OCI-LY7 (cell line): ENCODE data around the gene CACNA1H. TPM values are rescaled to one million over a fixed set of nuclear protein-coding genes. Genes with fewer than 3 reads are reported as not detected.

Experiments
- BruUV-seq: library from RNA; stranded (reverse); fragments of 400-500 nt; replicated peaks from 2 replicates; lab custom pipeline; 2021; lab: Mats Ljungman, UMichigan
- CTCF ChIA-PET: fragments of 300-600 bp; sonication (Branson Sonifier 250); formaldehyde crosslinking; loops from one replicate; lab custom pipeline; 2022; ENCODE audit warnings: antibody characterized with exemption; ENCODE audit not compliant: unreplicated experiment; lab: Charles Lee
- POLR2A ChIA-PET: fragments of 300-600 bp; sonication (Branson Sonifier 250); formaldehyde crosslinking; loops from one replicate; lab custom pipeline; 2022; ENCODE audit warnings: antibody characterized with exemption; lab: Charles Lee
- DNase-seq: peaks from one replicate; pipeline ENCODE4 v3.0.0-alpha.2; 2015; ENCODE audit warnings: low spot score
- H2AFZ ChIP-seq: fragments of 200-600 bp; sonication (generic), shearing (Covaris generic); 2 replicates; pipeline ENCODE4 v1.6.1; 2014; ENCODE audit warnings: mild to moderate bottlenecking, antibody characterized with exemption, low read length, moderate library complexity
- H3K27ac ChIP-seq: fragments of 200-600 bp; sonication (generic); 2 replicates; pipeline ENCODE4 v1.5.1; 2014; ENCODE audit warnings: mixed run types, low read depth, mild to moderate bottlenecking, moderate library complexity, low read length, inconsistent platforms; ENCODE audit not compliant: poor library complexity, severe bottlenecking
- H3K36me3 ChIP-seq: fragments of 200-600 bp; sonication (generic); 2 replicates; pipeline ENCODE4 v1.6.1; 2014; ENCODE audit warnings: mild to moderate bottlenecking, antibody characterized with exemption, low read length, moderate library complexity, mixed read lengths; ENCODE audit not compliant: insufficient read depth
- H3K4me1 ChIP-seq: fragments of 200-600 bp; sonication (generic); 2 replicates; pipeline ENCODE4 v1.5.1; 2014; ENCODE audit warnings: mild to moderate bottlenecking, low read length; ENCODE audit not compliant: insufficient read depth, poor library complexity, severe bottlenecking
- H3K4me2 ChIP-seq: fragments of 200-600 bp; sonication (generic); 2 replicates; pipeline ENCODE4 v1.6.1; 2014; ENCODE audit warnings: mild to moderate bottlenecking, low read length
- H3K4me3 ChIP-seq: fragments of 200-600 bp; sonication (generic); 2 replicates; pipeline ENCODE4 v1.5.1; 2014; ENCODE audit warnings: mild to moderate bottlenecking, low read depth, low read length; ENCODE audit not compliant: poor library complexity, severe bottlenecking
- H3K79me2 ChIP-seq: fragments of 200-600 bp; sonication (generic); 2 replicates; pipeline ENCODE4 v1.6.1; 2016; ENCODE audit warnings: low read depth, mild to moderate bottlenecking, low read length, moderate library complexity, mixed read lengths; ENCODE audit not compliant: insufficient read depth
- H3K9me2 ChIP-seq: fragments of 200-600 bp; sonication (generic); 2 replicates; pipeline ENCODE4 v1.6.1; 2016; ENCODE audit warnings: mild to moderate bottlenecking, low read length, mixed read lengths; ENCODE audit not compliant: insufficient read depth
- H3K9me3 ChIP-seq: fragments of 200-600 bp; sonication (generic); 2 replicates; pipeline ENCODE4 v1.6.1; 2014; ENCODE audit warnings: mild to moderate bottlenecking, mixed run types, low read length, mixed read lengths
- H4K20me1 ChIP-seq: fragments of 200-600 bp; sonication (generic); 2 replicates; pipeline ENCODE4 v1.6.1; 2014; ENCODE audit warnings: mild to moderate bottlenecking, antibody characterized with exemption, low read length, moderate library complexity, mixed read lengths; ENCODE audit not compliant: insufficient read depth
- CTCF ChIP-seq: fragments of 200-600 bp; sonication (generic); conservative IDR thresholded peaks from 2 replicates; pipeline ENCODE4 v1.5.1; 2014; ENCODE audit warnings: mild to moderate bottlenecking, antibody characterized with exemption, low read length, moderate library complexity, mixed read lengths
- EZH2phosphoT487 ChIP-seq: fragments of 200-600 bp; sonication (generic); IDR thresholded peaks from 2 replicates; pipeline ENCODE4 v1.6.1; 2018; ENCODE audit warnings: low read depth, borderline replicate concordance, mild to moderate bottlenecking, mixed run types, antibody characterized with exemption, low read length, moderate library complexity, mixed read lengths
- intact Hi-C: fragments of 100-400 bp; cut with micrococcal nuclease; formaldehyde crosslinking; loops from one replicate; pipeline ENCODE4 v1.10.0; 2022; ENCODE audit not compliant: unreplicated experiment
- total RNA-seq, 2 experiments: library from RNA; depleted of rRNA in 1 of 2; stranded (reverse); fragments of >200 nt in 1 of 2; shearing (Covaris generic) in 1 of 2; gene quantifications; 2 replicates each; pipeline ENCODE4 v1.2.3, GENCODE V29; 2014 to 2022

CACNA1H gene
- total RNA-seq, 2 experiments from 2014 or later: not detected

DNA sequence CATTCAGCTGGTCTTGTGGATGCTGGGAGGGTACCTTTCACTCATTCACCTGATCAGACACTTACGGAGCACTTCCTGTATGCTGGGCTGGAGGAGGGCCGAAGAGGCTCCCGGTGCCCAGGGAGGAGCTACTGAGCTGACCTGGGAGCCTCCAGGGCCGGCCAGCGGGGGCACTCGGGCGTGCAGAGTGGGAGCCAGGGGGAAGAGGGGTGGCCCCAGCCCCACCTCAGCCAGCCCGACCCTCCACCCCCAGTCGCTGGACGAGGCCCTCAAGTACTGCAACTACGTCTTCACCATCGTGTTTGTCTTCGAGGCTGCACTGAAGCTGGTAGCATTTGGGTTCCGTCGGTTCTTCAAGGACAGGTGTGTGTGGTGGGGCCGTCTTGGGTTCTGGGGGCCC, 61.8 kb downstream of the CACNA1H start:
- no peak for DNase-seq
- TF ChIP-seq EZH2phosphoT487 (no peak), CTCF (no peak)
- Histone ChIP-seq H3K4me2 (no peak overlapping the region), H4K20me1 (no peaks in the 10 kb centered on the region), H3K4me1 (no peaks in the 10 kb centered on the region), H3K36me3 (no peaks in the 10 kb centered on the region), H2AFZ (no peak overlapping the region), H3K4me3 (no peak overlapping the region), H3K9me2 (no peaks in the 10 kb centered on the region), H3K27ac (no peak overlapping the region), H3K79me2 (no peaks in the 10 kb centered on the region), H3K9me3 (no peaks in the 10 kb centered on the region)
- ChIA-PET CTCF (no interaction called here), POLR2A (no interaction called here)
- BruUV-seq: no TSS peak
- intact Hi-C loops: no loop called here

DNA sequence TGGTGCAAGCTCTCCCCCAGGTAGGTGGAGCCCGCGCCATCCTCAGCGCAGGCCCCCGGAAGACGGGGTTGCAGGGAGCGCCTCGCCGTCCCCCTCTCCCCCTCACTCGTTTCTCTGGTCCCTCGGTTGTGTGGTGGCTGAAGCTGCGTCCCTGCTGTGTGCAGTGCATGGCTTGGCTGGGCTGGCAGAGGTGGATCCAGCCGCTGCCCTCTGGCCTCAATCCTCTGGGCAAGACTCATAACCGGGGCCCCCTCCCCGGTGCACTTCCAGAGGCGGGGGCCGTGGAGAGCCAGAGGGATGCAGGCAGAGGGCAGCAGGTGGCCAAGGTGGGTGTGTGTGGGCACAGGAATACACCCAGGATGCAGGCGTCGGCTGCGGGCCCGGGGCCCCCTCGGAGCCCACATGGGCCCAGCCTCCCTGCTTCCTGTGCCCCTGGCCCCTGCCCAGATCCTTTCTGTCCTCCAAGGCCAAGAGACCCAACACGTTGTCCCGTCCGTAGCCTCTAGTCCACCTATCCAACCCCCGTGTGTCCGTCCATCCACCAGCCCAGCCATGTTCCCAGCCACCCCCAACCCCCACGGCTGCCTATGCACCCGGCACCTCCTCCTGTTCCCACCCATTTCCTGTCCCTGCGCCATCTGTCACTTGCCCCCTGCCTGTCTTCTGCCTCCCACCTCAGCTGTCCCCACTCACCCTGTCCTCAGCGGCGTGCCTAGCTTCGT, 62.8 kb downstream of the CACNA1H start:
- CTCF ChIA-PET: no interaction called here

More for the DNA sequence above, 62.8 kb downstream of the CACNA1H start:
- no peaks in the 10 kb centered on the region for H3K4me1 ChIP-seq
- H3K36me3 ChIP-seq: no peaks in the 10 kb centered on the region
- H4K20me1 ChIP-seq: no peaks in the 10 kb centered on the region
- TF ChIP-seq CTCF (no peak), EZH2phosphoT487 (no peak)
- no peak for DNase-seq
- no peak overlapping the region for H3K4me2 ChIP-seq
- intact Hi-C loops: no loop called here
- no peak overlapping the region for H3K4me3 ChIP-seq
- POLR2A ChIA-PET: no interaction called here
- H3K79me2 ChIP-seq: no peaks in the 10 kb centered on the region
- H3K27ac ChIP-seq: no peak overlapping the region
- BruUV-seq: no TSS peak
- no peaks in the 10 kb centered on the region for H3K9me3 ChIP-seq
- no peak overlapping the region for H2AFZ ChIP-seq
- H3K9me2 ChIP-seq: no peaks in the 10 kb centered on the region
